HepG2 (cell line): ENCODE measurements around the gene IFT52. TPM values are rescaled to one million over a fixed set of nuclear protein-coding genes. Genes with fewer than 3 reads are reported as not detected.

Experiments used
- BORCS8-MEF2B ChIP-seq: sonication (generic); formaldehyde crosslinking; IDR thresholded peaks from 2 replicates; pipeline ENCODE4 v1.8.0; 2022; ENCODE audit warnings: mild to moderate bottlenecking, missing genetic modification reagents
- CBX2 ChIP-seq, 2 experiments: fragments of 200-600 bp in 1 of 2; sonication (generic); formaldehyde crosslinking in 1 of 2; IDR thresholded peaks; 2 replicates each; pipeline versions ENCODE4 v1.7.0 to v1.8.1; 2018 to 2022; ENCODE audit warnings: low read depth in 2 of 2, low read length in 1 of 2, mild to moderate bottlenecking in 1 of 2, missing genetic modification reagents in 1 of 2
- CTCF ChIP-seq: sonication (generic); formaldehyde crosslinking; IDR thresholded peaks from 2 replicates; pipeline ENCODE4 v1.5.0; 2020; ENCODE audit warnings: mild to moderate bottlenecking, missing genetic modification reagents, moderate library complexity
- ELF3 ChIP-seq: IDR thresholded peaks from 2 replicates; pipeline ENCODE4 v1.6.1; 2016; ENCODE audit warnings: missing genetic modification reagents, missing compliant biosample characterization
- JUN ChIP-seq: sonication (generic); formaldehyde crosslinking; IDR thresholded peaks from 2 replicates; pipeline ENCODE4 v1.4.0; 2020; ENCODE audit warnings: mild to moderate bottlenecking, missing genetic modification reagents
- MAFF ChIP-seq: IDR thresholded peaks from 2 replicates; pipeline ENCODE4 v1.6.1; 2011; ENCODE audit warnings: low read depth, low read length, improper control_type of control experiment
- MLLT10 ChIP-seq: sonication (generic); formaldehyde crosslinking; IDR thresholded peaks from 2 replicates; pipeline ENCODE4 v1.4.0; 2020; ENCODE audit warnings: missing genetic modification reagents
- MTERF4 ChIP-seq: sonication (generic); formaldehyde crosslinking; IDR thresholded peaks from 2 replicates; pipeline ENCODE4 v1.8.0; 2023; ENCODE audit warnings: mild to moderate bottlenecking, missing genetic modification reagents
- NAIF1 ChIP-seq: sonication (generic); formaldehyde crosslinking; IDR thresholded peaks from 2 replicates; pipeline ENCODE4 v1.5.0; 2020; ENCODE audit warnings: mild to moderate bottlenecking, missing genetic modification reagents, borderline replicate concordance
- POGK ChIP-seq: sonication (generic); formaldehyde crosslinking; conservative IDR thresholded peaks from 2 replicates; pipeline ENCODE4 v1.8.0; 2022; ENCODE audit warnings: mild to moderate bottlenecking, moderate library complexity, missing genetic modification reagents
- SNAPC2 ChIP-seq: sonication (generic); formaldehyde crosslinking; IDR thresholded peaks from 2 replicates; pipeline ENCODE4 v1.8.1; 2022; ENCODE audit warnings: mild to moderate bottlenecking, missing genetic modification reagents
- TRIM24 ChIP-seq: sonication (generic); formaldehyde crosslinking; IDR thresholded peaks from 2 replicates; pipeline ENCODE4 v1.8.0; 2022; ENCODE audit warnings: mild to moderate bottlenecking, missing genetic modification reagents
- ZMAT3 ChIP-seq: sonication (generic); formaldehyde crosslinking; conservative IDR thresholded peaks from 2 replicates; pipeline ENCODE4 v1.7.0; 2021; ENCODE audit warnings: missing genetic modification reagents
- ZNF101 ChIP-seq: sonication (generic); formaldehyde crosslinking; IDR thresholded peaks from 2 replicates; pipeline ENCODE4 v1.4.0; 2020; ENCODE audit warnings: mild to moderate bottlenecking, low read depth, missing genetic modification reagents, borderline replicate concordance
- ZNF292 ChIP-seq: sonication (generic); formaldehyde crosslinking; IDR thresholded peaks from 2 replicates; pipeline ENCODE4 v1.8.1; 2022; ENCODE audit warnings: mild to moderate bottlenecking, low read depth, missing genetic modification reagents, borderline replicate concordance
- ZNF441 ChIP-seq: sonication (generic); formaldehyde crosslinking; IDR thresholded peaks from 2 replicates; pipeline ENCODE4 v1.7.0; 2021; ENCODE audit warnings: missing genetic modification reagents, borderline replicate concordance
- ZNF558 ChIP-seq: sonication (generic); formaldehyde crosslinking; IDR thresholded peaks from 2 replicates; pipeline ENCODE4 v1.9.0; 2022; ENCODE audit warnings: mild to moderate bottlenecking, missing genetic modification reagents, borderline replicate concordance
- ZNF607 ChIP-seq: sonication (generic); formaldehyde crosslinking; IDR thresholded peaks from 2 replicates; pipeline ENCODE4 v1.5.1; 2020; ENCODE audit warnings: missing genetic modification reagents, mild to moderate bottlenecking, borderline replicate concordance
- ZNF691 ChIP-seq: sonication (generic); formaldehyde crosslinking; IDR thresholded peaks from 2 replicates; pipeline ENCODE4 v1.4.0; 2020; ENCODE audit warnings: missing genetic modification reagents, low read depth, mild to moderate bottlenecking, borderline replicate concordance
- ZNF790 ChIP-seq: sonication (generic); formaldehyde crosslinking; IDR thresholded peaks from 2 replicates; pipeline ENCODE4 v1.8.0; 2022; ENCODE audit warnings: missing genetic modification reagents, mild to moderate bottlenecking, borderline replicate concordance
- polyA plus RNA-seq, 8 experiments: library from polyadenylated mRNA; depleted of rRNA in 3 of 8; stranded (reverse) in 7 of 8; unstranded in 1 of 8; fragments of >200 nt; fragmentation: Illumina TruSeq in 4 of 8; extraction: Trizol in 4 of 8; gene quantifications; 2 replicates each; pipeline versions ENCODE4 v1.2.1 to v1.2.3, GENCODE V29; 2011 to 2016; ENCODE audit warnings: low read depth in 4 of 8, missing spikeins in 1 of 8, mixed read lengths in 1 of 8; ENCODE audit not compliant: insufficient read depth in 1 of 8
- total RNA-seq, 5 experiments: library from RNA; depleted of rRNA; stranded (reverse); fragments of >200 nt; fragmentation: Illumina TruSeq; extraction: Trizol; gene quantifications; 2 replicates each; pipeline ENCODE4 v1.2.3, GENCODE V29; 2016; ENCODE audit warnings: low read depth in 1 of 5

The IFT52 gene
- total and polyA plus RNA-seq, 2 of the 13 experiments (the other 11 are each of a cell fraction or from before 2014, with no cell fraction given): 48.0 to 64.0 TPM

- TF ChIP-seq SNAPC2 (CRISPR knock-in tag) (0 out of 2 replicates have a peak, but pooled peaks have one; percentile 18), MTERF4 (peak; percentile 79; the same call in 1 of the 2 replicates), ZNF691 (CRISPR knock-in tag) (peak; percentile 89), TRIM24 (0 out of 2 replicates have a peak, but pooled peaks have one; percentile 29), ZNF558 (no peak), BORCS8-MEF2B (CRISPR knock-in tag) (peak; percentile 80), POGK (CRISPR knock-in tag) (peak; percentile 79), MAFF (peak; percentile 7; the same call in 1 of the 2 replicates), ZNF790 (CRISPR knock-in tag) (peak; percentile 29; the same call in 1 of the 2 replicates), ZNF101 (CRISPR knock-in tag) (peak; percentile 27; the same call in 1 of the 2 replicates), ZNF441 (CRISPR knock-in tag) (no peak; the same call in 1 of the 2 replicates), ZNF607 (CRISPR knock-in tag) (peak; percentile 31; the same call in 1 of the 2 replicates), ZNF292 (peak; percentile 51; the same call in 1 of the 2 replicates), CBX2 (IDR thresholded peaks at IDR 0.05; ENCODE audit: low read depth, low read length) (no peak), CBX2 (CRISPR knock-in tag; IDR thresholded peaks at IDR 0.05; ENCODE audit: low read depth) (no peak), MLLT10 (CRISPR knock-in tag) (no peak), JUN (CRISPR knock-in tag) (peak; percentile 81; the same call in 1 of the 2 replicates), ELF3 (CRISPR knock-in tag) (peak; percentile 35; the same call in 1 of the 2 replicates), ZMAT3 (CRISPR knock-in tag) (peak; percentile 79; the same call in 1 of the 2 replicates), CTCF (CRISPR knock-in tag) (peak; percentile 35), NAIF1 (CRISPR knock-in tag) (peak; percentile 88; the same call in 1 of the 2 replicates)
Observed at GRCh38 chr20:43590392-43591303, at the start of gene IFT52 (continued).
